HG03565 (cell line): ENCODE measurements around the gene SPOP.
"Not testable (repeated sequence)": the region's sequence is repeated elsewhere in the genome, so short reads cannot be mapped to it uniquely, and the experiment has no call there.

Source experiments
- ATAC-seq: cut with Tn5 transposase; IDR thresholded peaks from one replicate; pipeline ENCODE4 v1.9.1; 2021; ENCODE audit warnings: mild to moderate bottlenecking, moderate library complexity; ENCODE audit not compliant: unreplicated experiment

Gene SPOP

GRCh38 chr17:49574945-49575678, 102.8 kb downstream of the SPOP start:
- ATAC-seq: no peak

DNA sequence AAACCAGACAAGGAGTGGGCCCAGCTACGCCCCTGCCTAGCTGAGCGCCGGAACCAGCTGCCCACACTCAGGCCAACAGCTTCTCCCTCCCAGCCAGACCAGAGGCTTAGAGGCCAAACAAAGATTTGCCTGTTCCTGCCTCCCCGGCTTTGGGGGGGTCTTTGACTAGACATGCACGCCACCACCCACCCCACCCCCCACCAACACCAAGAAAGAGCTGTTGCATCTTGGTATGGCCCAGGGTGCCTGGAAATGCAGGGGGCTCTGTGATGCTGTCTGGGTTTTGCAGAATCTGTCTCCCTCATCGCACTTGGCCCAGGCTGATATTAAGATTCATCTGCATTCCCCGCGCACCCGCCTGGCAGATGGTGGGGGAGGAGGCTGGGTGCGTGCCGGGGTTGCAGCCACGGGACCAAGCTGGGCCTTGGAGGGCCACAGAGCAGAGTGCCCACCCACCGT, 103.5 kb downstream of the SPOP start:
- no peak for ATAC-seq

DNA sequence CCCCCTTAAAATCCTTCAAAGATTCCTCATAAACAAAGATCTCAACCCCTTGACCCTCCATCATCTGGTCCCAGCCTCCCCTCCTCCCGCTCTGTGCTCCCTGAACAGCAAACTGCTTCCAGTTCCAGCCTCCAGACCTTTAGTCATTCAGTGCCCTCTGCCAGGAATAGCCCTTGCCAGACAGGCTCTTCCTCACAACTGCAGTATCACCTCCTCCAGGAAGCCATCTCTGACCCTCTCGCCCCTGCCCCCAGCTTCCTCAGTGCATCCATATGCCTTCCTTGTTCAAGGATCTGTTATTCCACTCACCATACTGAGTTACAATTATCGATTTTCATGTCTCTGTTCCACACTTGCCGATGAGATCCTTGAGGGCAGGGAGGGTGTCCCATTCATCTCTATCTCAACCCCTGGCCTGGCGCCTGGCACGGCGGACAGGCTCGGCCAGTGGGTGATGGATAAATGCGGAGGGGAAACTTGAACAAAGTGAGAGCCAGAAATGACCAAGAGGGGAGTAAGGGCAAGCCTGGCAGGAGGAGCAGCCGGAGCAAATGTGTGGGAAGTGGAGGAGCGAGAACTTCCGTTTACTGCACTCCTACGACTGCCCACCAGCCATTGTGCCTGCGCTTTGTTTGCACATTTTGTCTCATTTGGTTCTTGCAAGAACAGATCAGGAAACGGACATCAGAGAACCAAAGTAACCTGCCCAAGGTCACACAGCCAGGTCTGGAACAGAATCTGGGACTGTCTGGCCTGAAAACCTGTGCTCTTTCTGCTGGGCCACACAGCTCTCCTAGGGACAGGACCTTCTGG, 104.2 kb downstream of the SPOP start:
- no peak for ATAC-seq

GRCh38 chr17:49572806-49573420, 105.0 kb downstream of the SPOP start:
- ATAC-seq: no peak

- no peak for ATAC-seq
These were observed 105.7 kb downstream of the SPOP start for GRCh38 chr17:49572226-49572625.

DNA sequence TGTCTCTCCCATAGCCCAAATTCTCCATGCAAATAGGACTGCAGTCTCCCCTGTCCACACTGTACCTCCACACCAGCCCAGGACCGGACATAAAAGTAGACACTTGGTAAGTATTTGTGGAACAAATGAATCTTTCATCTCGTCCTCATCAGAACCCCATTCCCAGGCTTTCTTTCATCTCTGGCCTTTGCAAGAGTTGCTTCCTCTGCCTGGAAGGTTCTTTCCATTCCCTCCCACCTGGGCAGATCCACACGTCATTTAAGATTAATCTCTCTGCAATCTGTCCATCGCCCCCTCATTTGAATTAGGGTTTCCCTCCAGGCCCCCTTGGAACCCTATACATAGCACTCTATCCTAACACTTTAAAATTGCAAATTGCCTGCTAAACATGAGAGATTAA, 106.1 kb downstream of the SPOP start:
- ATAC-seq: no peak

GRCh38 chr17:49571283-49571682, 106.6 kb downstream of the SPOP start:
- ATAC-seq: no peak

- ATAC-seq: no peak
These were observed 107.2 kb downstream of the SPOP start for GRCh38 chr17:49570540-49571242.

DNA sequence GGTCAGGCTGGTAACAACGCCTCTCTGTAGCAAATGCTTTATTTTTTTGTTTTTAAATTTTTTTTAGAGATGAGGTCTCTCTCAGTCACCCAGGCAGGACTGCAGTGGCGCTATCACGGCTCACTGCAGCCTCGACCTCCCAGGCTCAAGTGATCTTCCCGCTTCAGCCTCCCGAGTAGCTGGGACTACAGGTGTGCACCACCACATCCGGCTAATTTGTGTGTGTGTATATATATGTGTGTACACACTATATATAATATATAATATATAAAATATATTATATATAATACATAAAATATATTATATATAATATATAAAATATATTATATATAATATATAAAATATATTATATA, 109.2 kb downstream of the SPOP start:
- not testable (repeated sequence) for ATAC-seq

DNA sequence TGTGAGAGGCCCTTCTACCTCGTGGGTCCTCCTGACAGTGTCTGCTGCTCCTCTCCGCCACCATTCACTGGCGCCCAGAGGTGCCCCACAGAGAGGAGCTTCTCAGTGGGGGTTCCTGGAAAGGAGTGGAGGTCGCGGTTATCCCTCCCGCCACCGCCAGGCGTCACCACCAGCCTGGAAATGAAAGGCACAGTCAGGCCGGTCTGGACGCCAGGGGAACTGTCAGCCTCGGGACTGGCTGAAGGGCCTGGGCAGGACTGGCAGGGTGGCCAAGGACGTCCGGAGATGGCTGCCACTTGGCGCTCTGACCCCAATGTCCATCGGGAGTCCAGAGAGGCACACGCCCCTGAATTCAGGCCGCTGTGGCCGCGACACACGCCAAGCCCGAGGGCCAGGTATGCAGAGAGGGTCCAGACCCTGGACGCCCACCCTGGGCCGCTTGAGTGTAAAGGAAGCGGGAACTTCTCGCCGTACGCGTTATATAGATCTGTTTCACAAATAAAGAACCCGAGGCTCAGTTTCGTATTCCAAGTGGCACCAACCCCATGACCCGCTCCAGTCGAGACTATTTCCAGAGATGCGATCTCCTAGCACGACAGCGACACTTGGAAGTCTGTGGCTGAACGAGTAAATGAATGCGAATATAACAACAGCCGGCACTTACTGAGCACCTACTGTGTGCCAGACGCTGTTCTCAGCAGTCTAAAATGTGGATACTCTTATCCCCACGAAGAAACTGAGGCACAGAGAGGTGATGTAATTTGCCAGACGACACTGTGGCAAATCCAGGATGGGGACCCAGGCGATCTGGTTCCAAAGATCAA, 109.8 kb downstream of the SPOP start:
- no peak for ATAC-seq

DNA sequence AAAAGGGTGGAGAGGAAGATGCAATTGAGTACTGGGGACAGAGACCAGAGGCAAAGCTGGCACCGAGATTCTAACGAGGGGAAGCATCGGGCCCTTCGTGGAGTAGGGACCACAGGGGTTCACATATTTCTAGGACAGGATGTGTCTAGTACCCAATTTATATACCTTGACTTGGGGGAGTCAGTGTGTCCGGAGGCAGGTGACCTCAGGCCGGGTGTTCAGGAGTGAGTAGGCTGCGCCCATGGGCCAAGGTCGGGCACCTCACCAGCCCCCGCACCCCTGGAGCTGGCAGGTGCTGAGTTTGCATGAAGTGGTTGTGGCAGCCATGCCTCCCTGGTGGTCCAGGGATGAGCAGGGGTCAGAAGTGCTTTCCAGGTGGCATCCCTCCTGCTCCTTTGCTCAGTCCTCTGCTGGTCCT, 110.8 kb downstream of the SPOP start:
- no peak for ATAC-seq

GRCh38 chr17:49566668-49567071, 111.2 kb downstream of the SPOP start:
- ATAC-seq: no peak

DNA sequence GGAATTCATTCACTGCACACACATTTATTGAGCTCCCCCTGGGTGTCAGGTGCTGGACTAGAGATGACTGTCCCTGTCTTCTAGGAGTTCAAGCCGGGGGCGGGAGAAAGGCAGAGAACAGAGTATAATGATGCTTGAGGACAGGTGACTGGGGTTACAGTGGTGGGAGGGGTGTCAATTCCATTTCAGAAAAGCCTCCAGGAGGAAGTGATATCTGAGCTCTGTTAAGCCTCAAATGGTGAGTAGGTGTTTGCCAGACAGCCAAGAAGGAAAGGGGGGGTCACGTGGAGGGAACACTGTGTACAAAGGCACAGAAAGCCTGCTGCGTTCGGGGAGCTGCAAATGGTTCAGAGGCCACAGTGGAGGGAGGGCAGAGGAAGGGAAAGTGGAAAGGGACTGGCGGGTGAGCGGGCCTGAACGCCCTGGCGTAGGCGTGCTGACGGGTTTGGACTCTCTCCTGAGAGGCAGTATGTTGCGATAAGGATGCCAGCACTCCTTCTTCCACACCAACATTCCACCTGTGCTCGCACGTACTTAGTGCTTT, 111.9 kb downstream of the SPOP start:
- no peak for ATAC-seq

DNA sequence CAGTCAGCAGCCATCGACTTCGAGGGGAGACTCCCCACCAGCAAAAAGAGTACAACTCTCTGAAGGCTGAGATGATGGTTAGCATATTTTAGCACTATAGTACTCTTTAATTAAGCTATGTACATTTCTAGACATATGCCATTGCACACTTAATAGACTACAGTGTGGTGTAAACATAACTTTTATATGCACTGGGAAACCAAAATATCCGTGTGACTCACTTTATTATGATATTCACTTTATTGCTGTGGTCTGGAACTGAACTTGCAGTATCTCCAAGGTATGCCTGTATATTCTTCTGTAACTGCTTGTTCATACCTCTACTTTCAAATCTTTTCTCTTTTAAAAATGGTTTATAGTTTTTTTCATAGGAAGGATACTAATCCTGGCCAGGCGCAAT, 113.3 kb downstream of the SPOP start:
- no peak for ATAC-seq

- no peak for ATAC-seq
These were observed 120.4 kb downstream of the SPOP start for GRCh38 chr17:49557312-49558024.

DNA sequence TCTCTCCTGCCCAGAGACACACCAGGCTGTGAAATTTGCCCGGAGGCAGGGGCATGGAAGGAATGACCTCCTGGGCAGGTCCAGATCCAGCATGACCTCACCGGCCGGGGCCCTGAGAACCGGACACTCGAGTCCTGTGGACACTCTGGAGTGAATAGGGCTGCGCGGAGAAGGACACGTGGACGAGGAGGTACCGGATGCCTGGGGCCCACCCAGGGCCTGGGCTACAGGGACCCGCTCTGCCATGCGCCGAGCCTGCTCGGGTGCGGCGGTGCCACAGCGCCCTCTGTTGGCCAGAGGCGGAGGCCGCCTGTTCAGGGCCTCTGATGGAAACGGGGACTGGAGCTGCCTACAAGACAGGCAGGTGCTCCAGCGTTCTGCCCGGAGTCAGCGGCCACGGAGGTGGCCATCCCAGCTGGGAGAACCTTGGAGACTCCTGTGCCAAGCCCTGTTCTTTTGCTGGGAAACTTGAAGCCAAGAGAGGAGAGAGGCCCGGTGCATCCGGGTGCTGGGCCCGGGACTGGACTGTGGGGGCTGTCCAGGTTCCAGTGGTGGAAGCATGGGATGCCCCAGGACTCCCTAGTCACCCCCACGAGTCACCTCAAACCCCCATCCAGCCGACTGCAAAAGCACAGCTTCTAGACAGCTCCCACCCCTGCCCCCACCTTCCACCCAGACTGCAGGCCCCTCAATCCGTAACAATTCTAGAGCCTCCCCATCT, 121.5 kb downstream of the SPOP start:
- ATAC-seq: no peak

DNA sequence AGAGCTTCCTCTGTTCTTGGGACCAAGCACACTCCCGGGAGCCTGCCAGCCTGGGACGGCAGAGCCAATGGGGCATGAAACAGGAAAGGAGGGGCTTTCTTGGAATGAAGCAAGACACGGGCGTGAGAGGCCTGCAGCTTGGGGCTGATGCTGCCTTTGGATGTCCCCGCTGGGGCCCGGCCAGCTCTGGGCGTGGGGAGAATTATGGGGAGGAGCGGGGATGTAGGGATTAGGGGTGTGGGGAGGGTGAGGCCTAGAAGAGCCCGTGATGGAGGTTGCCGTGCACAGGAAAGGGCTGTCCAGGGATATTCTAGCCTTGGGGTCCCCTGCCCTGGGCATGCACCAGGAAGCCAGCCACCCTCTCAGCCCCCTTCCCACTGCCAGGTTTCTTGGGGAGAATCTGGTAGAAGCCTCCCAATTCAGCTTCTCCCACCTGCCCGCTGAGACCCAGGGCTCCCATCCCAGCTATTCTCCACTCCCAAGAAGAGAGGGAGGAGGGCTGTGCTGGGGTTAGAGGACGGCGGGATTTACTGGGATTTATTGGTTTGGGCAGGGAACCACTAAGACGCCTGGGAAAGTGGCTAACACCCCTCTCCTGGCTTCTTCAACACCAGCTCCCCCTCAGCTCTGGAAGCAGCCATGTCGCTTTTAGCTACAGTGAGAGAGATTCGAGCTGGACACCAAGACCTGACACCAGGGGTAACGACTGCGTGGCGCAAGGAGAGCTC, 122.2 kb downstream of the SPOP start:
- no peak for ATAC-seq
